Measurements from ENCODE around the gene DBX1. TPM values are rescaled to one million over a fixed set of nuclear protein-coding genes. Genes with fewer than 3 reads are reported as not detected.
"Not testable (repeated sequence)": the region's sequence is repeated elsewhere in the genome, so short reads cannot be mapped to it uniquely, and the experiment has no call there.

The DBX1 gene
- total and polyA plus RNA-seq, 2 experiments from 2014 or later, result not detected

GRCh38 chr11:20203831-20204230 is 43.6 kb upstream of the DBX1 start:
- H3K4me3 ChIP-seq, result no peak overlapping the region
- no peaks in the 10 kb centered on the region for H3K36me3 ChIP-seq
- peaks cover 50% of the 10 kb centered on the region for H3K27me3 ChIP-seq
- no peak for TF ChIP-seq CTCF (IDR thresholded peaks at IDR 0.05; ENCODE audit: low read depth, low read length)
- no peak for DNase-seq (ENCODE audit: low read depth in 1 of 2, low spot score in 1 of 2)
- no peak overlapping the region for H3K27ac ChIP-seq
- H3K4me1 ChIP-seq (ENCODE audit: low read depth), result no peaks in the 10 kb centered on the region
- H3K9me3 ChIP-seq (ENCODE audit: low read depth), result no peaks in the 10 kb centered on the region

GRCh38 chr11:20201231-20201630 is 41.0 kb upstream of the DBX1 start:
- H3K4me1 ChIP-seq (ENCODE audit: low read depth), result no peaks in the 10 kb centered on the region
- no peak overlapping the region for H3K27ac ChIP-seq
- peaks cover 39% of the 10 kb centered on the region for H3K27me3 ChIP-seq
- no peaks in the 10 kb centered on the region for H3K36me3 ChIP-seq
- no peak for TF ChIP-seq CTCF (IDR thresholded peaks at IDR 0.05; ENCODE audit: low read depth, low read length)
- DNase-seq (ENCODE audit: low read depth in 1 of 2, low spot score in 1 of 2), result no peak
- no peak overlapping the region for H3K4me3 ChIP-seq
- H3K9me3 ChIP-seq (ENCODE audit: low read depth), result no peaks in the 10 kb centered on the region

GRCh38 chr11:20200331-20200955 is 40.2 kb upstream of the DBX1 start:
- H3K4me1 ChIP-seq (ENCODE audit: low read depth); H3K4me3 ChIP-seq; H3K36me3 ChIP-seq; DNase-seq (ENCODE audit: low read depth in 1 of 2, low spot score in 1 of 2); H3K27ac ChIP-seq; H3K9me3 ChIP-seq (ENCODE audit: low read depth): not testable (repeated sequence)
- peaks cover 33% of the 10 kb centered on the region for H3K27me3 ChIP-seq

GRCh38 chr11:20197881-20198280 is 37.6 kb upstream of the DBX1 start:
- peaks cover 30% of the 10 kb centered on the region for H3K27me3 ChIP-seq
- no peak for DNase-seq (ENCODE audit: low read depth in 1 of 2, low spot score in 1 of 2)

GRCh38 chr11:20194470-20194869 is 34.2 kb upstream of the DBX1 start:
- no peaks in the 10 kb centered on the region for H3K9me3 ChIP-seq (ENCODE audit: low read depth)
- H3K4me3 ChIP-seq, result no peak overlapping the region
- H3K36me3 ChIP-seq, result no peaks in the 10 kb centered on the region
- no peak overlapping the region for H3K27ac ChIP-seq
- TF ChIP-seq CTCF (IDR thresholded peaks at IDR 0.05; ENCODE audit: low read depth, low read length), result no peak
- peaks cover 23% of the 10 kb centered on the region for H3K27me3 ChIP-seq
- no peaks in the 10 kb centered on the region for H3K4me1 ChIP-seq (ENCODE audit: low read depth)
- DNase-seq (ENCODE audit: low read depth in 1 of 2, low spot score in 1 of 2), result no peak

More at GRCh38 chr11:20197881-20198280, 37.6 kb upstream of the DBX1 start:
- TF ChIP-seq CTCF (IDR thresholded peaks at IDR 0.05; ENCODE audit: low read depth, low read length), result no peak
- Histone ChIP-seq H3K4me3 (no peak overlapping the region), H3K36me3 (no peaks in the 10 kb centered on the region), H3K9me3 (ENCODE audit: low read depth) (no peaks in the 10 kb centered on the region), H3K27ac (no peak overlapping the region), H3K4me1 (ENCODE audit: low read depth) (no peaks in the 10 kb centered on the region)

- Histone ChIP-seq H3K4me1 (ENCODE audit: low read depth) (no peaks in the 10 kb centered on the region), H3K9me3 (ENCODE audit: low read depth) (no peaks in the 10 kb centered on the region), H3K27ac (no peak overlapping the region), H3K36me3 (no peaks in the 10 kb centered on the region), H3K27me3 (peaks cover 22% of the 10 kb centered on the region), H3K4me3 (no peak overlapping the region)
- TF ChIP-seq CTCF (IDR thresholded peaks at IDR 0.05; ENCODE audit: low read depth, low read length), result no peak
- no peak for DNase-seq (ENCODE audit: low read depth in 1 of 2, low spot score in 1 of 2)
Measured at GRCh38 chr11:20193307-20193706, 33.0 kb upstream of the DBX1 start.

All from cardiac muscle cell (in vitro differentiated cells and primary cell).